ENCODE results near the gene SGIP1. TPM values are rescaled to one million over a fixed set of nuclear protein-coding genes. Genes with fewer than 3 reads are reported as not detected.

The SGIP1 gene
- total and polyA plus RNA-seq, 2 of the 8 experiments (the other 6 are each of a cell fraction or from before 2014, with no cell fraction given), result 1.4 to 2.1 TPM

GRCh38 chr1:66690666-66691381 is 156.9 kb downstream of the SGIP1 start:
- no peaks in the 10 kb centered on the region for H3K23me2 ChIP-seq (ENCODE audit: low read depth, low read length)
- no peak overlapping the region for H3K9ac ChIP-seq (replicated peaks in 1 of 4; ENCODE audit: extremely low read depth in 1 of 4, low read depth in 3 of 4, low read length in 3 of 4)
- H2BK120ac ChIP-seq (replicated peaks; ENCODE audit: low read depth, low read length), result no peak overlapping the region
- no peak overlapping the region for H3K14ac ChIP-seq (ENCODE audit: insufficient read length)
- TF ChIP-seq CBX8 (IDR thresholded peaks at IDR 0.05; ENCODE audit: borderline replicate concordance, low read depth, low read length) (no peak), SIX5 (IDR thresholded peaks at IDR 0.05; ENCODE audit: low read depth, low read length) (no peak), SAP30 (IDR thresholded peaks at IDR 0.05; ENCODE audit: insufficient read depth, insufficient replicate concordance, low read length) (no peak), ATF3 (IDR thresholded peaks at IDR 0.05; ENCODE audit: insufficient read depth, low read depth, low read length) (no peak)
- no peak overlapping the region for H4K91ac ChIP-seq (replicated peaks; ENCODE audit: insufficient read length, low read length)
- no peak overlapping the region; a peak in 1 of 4 replicates for H3K4me2 ChIP-seq (ENCODE audit: insufficient read depth in 1 of 2, low read depth in 2 of 2, low read length in 2 of 2)
- POLR2A ChIA-PET (ENCODE audit: partially characterized antibody), result no interaction called here
- H3K9me3 ChIP-seq (ENCODE audit: insufficient read depth in 2 of 2, low read depth in 1 of 2, low read length in 1 of 2), result no peaks in the 10 kb centered on the region
- H3K4me1 ChIP-seq (replicated peaks in 1 of 4; ENCODE audit: control insufficient read depth in 3 of 4, insufficient read depth in 4 of 4, low read length in 3 of 4), result peaks cover 0 to 2% (median 0%) of the 10 kb centered on the region in 4 experiments; a peak in 1 of 7 replicates
- no peaks in the 10 kb centered on the region for H3K36me3 ChIP-seq (ENCODE audit: control insufficient read depth in 2 of 4, insufficient read depth in 4 of 4, low read length in 3 of 4)
- H3K18ac ChIP-seq (ENCODE audit: extremely low read depth, low read length), result no peak overlapping the region
- no peak overlapping the region for H2BK5ac ChIP-seq (ENCODE audit: low read depth, low read length)
- H3K79me1 ChIP-seq (ENCODE audit: low read depth, low read length), result no peaks in the 10 kb centered on the region
- no peak overlapping the region for H2BK15ac ChIP-seq (ENCODE audit: low read length)
- no peak overlapping the region for H3K56ac ChIP-seq (replicated peaks; ENCODE audit: insufficient read length, low read depth, low read length)
- FAIRE-seq, result peak; percentile 19
- no peaks in the 10 kb centered on the region for H3K79me2 ChIP-seq (ENCODE audit: control insufficient read depth in 1 of 2, insufficient read depth in 2 of 2, low read length in 2 of 2)
- no peak overlapping the region for H3K27ac ChIP-seq (ENCODE audit: low read depth, low read length)
- no peak overlapping the region for H2AK5ac ChIP-seq (ENCODE audit: low read depth, low read length)
- no peak overlapping the region for H4K8ac ChIP-seq (ENCODE audit: extremely low read depth, insufficient read depth, low read length)
- H3K23ac ChIP-seq (ENCODE audit: insufficient read length), result no peak overlapping the region
- WGBS, 2 experiments (ENCODE audit: extremely low coverage in 1 of 2, insufficient coverage in 1 of 2, insufficient read length in 1 of 2, insufficient replicate concordance in 2 of 2, low coverage in 1 of 2, low lambda C conversion rate in 2 of 2, missing lambda C conversion rate in 1 of 2), result 81% methylated on average over 7 of the region's 7 CpGs; no CpG with 5 or more reads in 1 of the 2 experiments
- no peak overlapping the region for H4K5ac ChIP-seq (ENCODE audit: insufficient read length, low read depth, low read length)
- DNase-seq (ENCODE audit: low read depth in 1 of 2, low spot score in 2 of 2), result no peak
- 0 out of 2 replicates have a peak overlapping the region, but pooled peaks have one; percentile 2 for H2AFZ ChIP-seq (ENCODE audit: low read length)
- H2BK20ac ChIP-seq (ENCODE audit: low read length), result no peak overlapping the region
- no peaks in the 10 kb centered on the region for H3K27me3 ChIP-seq (replicated peaks in 1 of 4; ENCODE audit: control insufficient read depth in 3 of 4, extremely low read depth in 1 of 4, insufficient read depth in 3 of 4, low read length in 3 of 4)
- H4K20me1 ChIP-seq (replicated peaks in 1 of 2; ENCODE audit: control insufficient read depth in 1 of 2, insufficient read depth in 2 of 2, low read length in 2 of 2), result no peaks in the 10 kb centered on the region
- CTCF ChIA-PET (ENCODE audit: partially characterized antibody), result no interaction called here
- no peak overlapping the region for H3K4me3 ChIP-seq (ENCODE audit: extremely low read depth in 1 of 4, insufficient read depth in 2 of 4, low read depth in 3 of 4, low read length in 4 of 4)
- H3K4ac ChIP-seq (replicated peaks; ENCODE audit: insufficient read length, low read depth, low read length), result no peak overlapping the region
- no peak overlapping the region for H2BK12ac ChIP-seq (ENCODE audit: low read depth, low read length)
